ENCODE measurements around the gene HMBS.

- TF ChIP-seq CTCF (IDR thresholded peaks at IDR 0.05) (no peak), POLR2A (IDR thresholded peaks at IDR 0.05) (no peak)
Observed at GRCh38 chr11:119089319-119089718, 4.6 kb downstream of the HMBS start.

Data from tibial nerve (tissue), 3 donors.